GM12878 (cell line): ENCODE results near the gene NPAS3. TPM values are rescaled to one million over a fixed set of nuclear protein-coding genes. Genes with fewer than 3 reads are reported as not detected.

Experiments used
- ATAC-seq: fragments of 200-7000 bp; cut with Tn5 transposase; 3 replicates; pipeline ENCODE4 v1.9.1; 2020; ENCODE audit warnings: mild to moderate bottlenecking, moderate library complexity
- BruUV-seq: library from RNA; stranded (reverse); fragments of 400-500 nt; replicated peaks from 2 replicates; lab custom pipeline; 2021; lab: Mats Ljungman, UMichigan
- CTCF ChIA-PET: fragments of 300-600 bp; sonication (Branson Sonifier 250); formaldehyde crosslinking; extraction: SDS; loops from one replicate; lab custom pipeline; 2021; ENCODE audit warnings: inconsistent platforms; lab: Yijun Ruan, JAX
- POLR2A ChIA-PET: fragments of 350-600 bp; formaldehyde crosslinking; extraction: SDS; loops from one replicate; lab custom pipeline; 2021; ENCODE audit warnings: inconsistent platforms; lab: Charles Lee
- RAD21 ChIA-PET: fragments of 300-600 bp; sonication (Branson Sonifier 250); formaldehyde crosslinking; loops from one replicate; lab custom pipeline; 2023; ENCODE audit warnings: antibody characterized with exemption; ENCODE audit not compliant: unreplicated experiment; lab: Charles Lee
- SMC1A ChIA-PET: fragments of 300-600 bp; sonication (Branson Sonifier 250); formaldehyde crosslinking; loops from one replicate; lab custom pipeline; 2023; ENCODE audit not compliant: unreplicated experiment, uncharacterized antibody; lab: Charles Lee
- DNase-seq: peaks from one replicate; pipeline ENCODE4 v3.0.0-alpha.2; 2011; ENCODE audit warnings: low read depth, low spot score
- FAIRE-seq: peaks from 3 replicates; lab custom pipeline; 2011; peaks lifted over from hg19 to GRCh38; lab: Jason Lieb, UNC
- H2AFZ ChIP-seq: 2 replicates; pipeline ENCODE4 v1.6.0; 2011; ENCODE audit warnings: low read depth, low read length, control low read depth; ENCODE audit not compliant: control insufficient read depth
- H3K27ac ChIP-seq: 2 replicates; pipeline ENCODE4 v1.5.1; 2011; ENCODE audit warnings: control low read depth; ENCODE audit not compliant: control insufficient read depth, insufficient read depth
- H3K27me3 ChIP-seq, 2 experiments: replicated peaks in 1 of 2; 2 replicates each; pipeline versions ENCODE4 v1.6.0 to v1.6.1; 2011; ENCODE audit warnings: low read length in 1 of 2; ENCODE audit not compliant: control insufficient read depth in 2 of 2, insufficient read depth in 2 of 2
- H3K36me3 ChIP-seq, 2 experiments: 2 replicates each; pipeline ENCODE4 v1.5.1; 2011; ENCODE audit warnings: low read length in 1 of 2; ENCODE audit not compliant: control insufficient read depth in 2 of 2, insufficient read depth in 2 of 2
- H3K4me1 ChIP-seq: 2 replicates; pipeline ENCODE4 v1.6.1; 2011; ENCODE audit warnings: mild to moderate bottlenecking, low read length, moderate library complexity, mixed read lengths; ENCODE audit not compliant: control insufficient read depth, insufficient read depth
- H3K4me2 ChIP-seq: 2 replicates; pipeline ENCODE4 v1.6.0; 2011; ENCODE audit warnings: control low read depth; ENCODE audit not compliant: control insufficient read depth, insufficient read depth
- H3K4me3 ChIP-seq: fragments of 200-600 bp; sonication (generic); 2 replicates; pipeline ENCODE4 v1.5.1; 2016
- H3K79me2 ChIP-seq: 2 replicates; pipeline ENCODE4 v1.6.0; 2011; ENCODE audit warnings: low read length; ENCODE audit not compliant: control insufficient read depth, insufficient read depth
- H3K9ac ChIP-seq: 2 replicates; pipeline ENCODE4 v1.8.0; 2011; ENCODE audit warnings: low read length, control low read depth, mixed read lengths; ENCODE audit not compliant: control insufficient read depth, insufficient read depth
- H3K9me3 ChIP-seq: replicated peaks from 3 replicates; pipeline ENCODE4 v1.5.1; 2011; ENCODE audit warnings: mild to moderate bottlenecking, low read length; ENCODE audit not compliant: control insufficient read depth, insufficient read depth
- H4K20me1 ChIP-seq: 2 replicates; pipeline ENCODE4 v1.6.0; 2011; ENCODE audit not compliant: control insufficient read depth, insufficient read depth
- ATF7 ChIP-seq: fragments of 450-650 bp; IDR thresholded peaks from 2 replicates; pipeline ENCODE4 v1.6.1; 2016; ENCODE audit warnings: low read depth, mild to moderate bottlenecking
- CHD4 ChIP-seq: fragments of 200-600 bp; sonication (generic); IDR thresholded peaks from 2 replicates; pipeline ENCODE4 v1.6.1; 2016; ENCODE audit warnings: mild to moderate bottlenecking
- FOXM1 ChIP-seq: IDR thresholded peaks from 2 replicates; pipeline ENCODE4 v1.6.1; 2012; ENCODE audit warnings: low read depth, mild to moderate bottlenecking, inconsistent platforms, low read length, moderate library complexity
- HCFC1 ChIP-seq: fragments of 150-350 bp; IDR thresholded peaks from 2 replicates; pipeline ENCODE4 v1.6.1; 2014; ENCODE audit warnings: low read length
- RAD21 ChIP-seq: IDR thresholded peaks from 2 replicates; pipeline ENCODE4 v1.6.1; 2011; ENCODE audit warnings: mild to moderate bottlenecking, low read depth, low read length, moderate library complexity; ENCODE audit not compliant: insufficient read depth
- RAD51 ChIP-seq: fragments of 450-650 bp; IDR thresholded peaks from 2 replicates; pipeline ENCODE4 v1.6.1; 2016; ENCODE audit warnings: moderate library complexity, mild to moderate bottlenecking, inconsistent platforms
- SMC3 ChIP-seq: IDR thresholded peaks from 2 replicates; pipeline ENCODE4 v1.6.1; 2011; ENCODE audit warnings: low read length, improper control_type of control experiment, borderline replicate concordance
- STAT3 ChIP-seq: IDR thresholded peaks from 2 replicates; pipeline ENCODE4 v1.6.1; 2011; ENCODE audit warnings: low read depth, low read length, improper control_type of control experiment
- TAF1 ChIP-seq: IDR thresholded peaks from 2 replicates; pipeline ENCODE4 v1.6.1; 2011; ENCODE audit warnings: mild to moderate bottlenecking, low read depth, low read length, borderline replicate concordance
- TCF12 ChIP-seq: IDR thresholded peaks from 2 replicates; pipeline ENCODE4 v1.6.1; 2011; ENCODE audit warnings: low read depth, mild to moderate bottlenecking, low read length
- TCF7 ChIP-seq: IDR thresholded peaks from 2 replicates; pipeline ENCODE4 v1.6.1; 2014; ENCODE audit warnings: antibody characterized with exemption, borderline replicate concordance
- ZBED1 ChIP-seq: IDR thresholded peaks from 2 replicates; pipeline ENCODE4 v1.6.1; 2016; ENCODE audit warnings: borderline replicate concordance
- ZNF207 ChIP-seq: fragments of 450-650 bp; IDR thresholded peaks from 2 replicates; pipeline ENCODE4 v1.6.1; 2014; ENCODE audit warnings: antibody characterized with exemption, mild to moderate bottlenecking, borderline replicate concordance
- ZNF217 ChIP-seq: fragments of 450-650 bp; IDR thresholded peaks from 2 replicates; pipeline ENCODE4 v1.6.1; 2017; ENCODE audit warnings: antibody characterized with exemption, mild to moderate bottlenecking
- WGBS: methylation state at CpG from one replicate; pipeline ENCODE4 v1.1.6; 2016; ENCODE audit warnings: low lambda C conversion rate; ENCODE audit not compliant: insufficient replicate concordance, insufficient coverage; ENCODE audit errors: missing lambda C conversion rate; 5-methylcytosine and 5-hydroxymethylcytosine counted together
- in situ Hi-C: fragments of 300-500 bp; cut with MboI; formaldehyde crosslinking; loops from 9 replicates; pipeline ENCODE4 v1.14.3; 2018; ENCODE audit warnings: mixed read lengths
- intact Hi-C: fragments of 100-400 bp; cut with micrococcal nuclease; formaldehyde crosslinking; loops from one replicate; pipeline ENCODE4 v1.14.2; 2022; ENCODE audit not compliant: unreplicated experiment
- polyA plus RNA-seq, 11 experiments: library from polyadenylated mRNA; depleted of rRNA in 4 of 11; unstranded in 6 of 11; stranded (reverse) in 5 of 11; fragments of >200 nt; fragmentation: Nextera tagmentation in 4 of 11; fragmentation: Illumina TruSeq in 1 of 11; extraction: Ambion mirVana in 4 of 11; extraction: Trizol in 1 of 11; gene quantifications; 1 replicate in 1 of 11; 2 replicates in 10 of 11; pipeline versions ENCODE4 v1.2.1 to v1.2.3, GENCODE V29; 2011 to 2016; ENCODE audit warnings: inconsistent platforms in 2 of 11, missing spikeins in 2 of 11, low read depth in 1 of 11
- total RNA-seq, 4 experiments: library from RNA; depleted of rRNA in 3 of 4; stranded (reverse); fragments of >200 nt in 3 of 4; fragmentation: Illumina TruSeq in 1 of 4; extraction: Trizol in 1 of 4; gene quantifications; 2 replicates each; pipeline versions ENCODE4 v1.2.1 to v1.2.3, GENCODE V29; 2013 to 2021
- TF ChIP-seq, protein P1 (sequence below), 3 experiments: IDR thresholded peaks in 2 of 3; conservative IDR thresholded peaks in 1 of 3; 2 replicates each; pipeline ENCODE4 v1.5.1; 2011; ENCODE audit warnings: low read depth in 3 of 3, low read length in 3 of 3, mild to moderate bottlenecking in 3 of 3, control low read depth in 2 of 3, moderate library complexity in 2 of 3, inconsistent platforms in 1 of 3, mixed read lengths in 1 of 3; ENCODE audit not compliant: control insufficient read depth in 2 of 3, insufficient read depth in 1 of 3; ENCODE audit errors: extremely low read depth in 1 of 3
- TF ChIP-seq, protein P2 (sequence below): fragments of 150-350 bp; IDR thresholded peaks from 2 replicates; pipeline ENCODE4 v1.6.1; 2016; ENCODE audit warnings: low read depth, low read length
- TF ChIP-seq, protein P3 (sequence below): IDR thresholded peaks from 2 replicates; pipeline ENCODE4 v1.6.1; 2011; ENCODE audit warnings: mild to moderate bottlenecking, low read depth, low read length, moderate library complexity; ENCODE audit not compliant: insufficient replicate concordance

Gene NPAS3
- total and polyA plus RNA-seq, 10 of the 15 experiments (the other 5 are each of a cell fraction or from before 2014, with no cell fraction given) = under 0.01 to 2.7 (median 0.03) TPM; not detected in 6

DNA sequence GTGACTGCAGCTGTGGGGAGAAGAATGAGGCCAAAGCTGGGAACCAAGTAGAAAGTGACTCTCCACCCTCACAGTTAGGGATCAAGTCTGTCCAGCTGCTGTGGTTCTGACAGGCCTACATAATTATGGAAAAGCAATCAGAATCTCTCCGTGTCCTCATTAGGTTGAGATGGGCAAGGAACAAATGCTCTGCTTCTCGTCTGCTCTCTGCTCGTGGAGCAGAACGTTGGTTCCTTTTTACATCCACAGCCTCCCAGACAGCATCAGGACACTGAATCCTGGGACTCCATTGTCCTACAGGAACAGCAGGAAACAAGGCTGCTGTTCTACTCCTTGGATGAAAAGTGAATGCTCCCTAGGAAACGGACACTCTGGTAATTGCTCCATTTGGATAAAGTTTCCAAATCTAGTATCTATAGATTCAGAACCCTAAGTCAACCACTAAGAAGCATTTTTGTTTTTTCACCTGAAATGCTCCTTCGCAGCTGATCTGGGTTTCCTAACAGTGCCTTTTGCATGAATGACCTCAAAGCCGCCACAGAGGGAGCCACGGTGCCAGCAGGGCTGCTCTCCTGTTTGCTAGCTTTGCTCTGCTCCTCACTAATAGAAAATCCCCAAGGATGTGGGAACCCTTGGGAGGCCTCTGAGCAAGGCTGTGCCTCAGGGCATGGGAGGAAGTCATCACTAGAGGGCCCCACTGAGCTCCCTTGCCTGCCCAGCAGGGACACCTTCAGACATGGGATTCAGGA lies 910.2 kb downstream of the NPAS3 start (continued):
- TF ChIP-seq, protein P1, sequence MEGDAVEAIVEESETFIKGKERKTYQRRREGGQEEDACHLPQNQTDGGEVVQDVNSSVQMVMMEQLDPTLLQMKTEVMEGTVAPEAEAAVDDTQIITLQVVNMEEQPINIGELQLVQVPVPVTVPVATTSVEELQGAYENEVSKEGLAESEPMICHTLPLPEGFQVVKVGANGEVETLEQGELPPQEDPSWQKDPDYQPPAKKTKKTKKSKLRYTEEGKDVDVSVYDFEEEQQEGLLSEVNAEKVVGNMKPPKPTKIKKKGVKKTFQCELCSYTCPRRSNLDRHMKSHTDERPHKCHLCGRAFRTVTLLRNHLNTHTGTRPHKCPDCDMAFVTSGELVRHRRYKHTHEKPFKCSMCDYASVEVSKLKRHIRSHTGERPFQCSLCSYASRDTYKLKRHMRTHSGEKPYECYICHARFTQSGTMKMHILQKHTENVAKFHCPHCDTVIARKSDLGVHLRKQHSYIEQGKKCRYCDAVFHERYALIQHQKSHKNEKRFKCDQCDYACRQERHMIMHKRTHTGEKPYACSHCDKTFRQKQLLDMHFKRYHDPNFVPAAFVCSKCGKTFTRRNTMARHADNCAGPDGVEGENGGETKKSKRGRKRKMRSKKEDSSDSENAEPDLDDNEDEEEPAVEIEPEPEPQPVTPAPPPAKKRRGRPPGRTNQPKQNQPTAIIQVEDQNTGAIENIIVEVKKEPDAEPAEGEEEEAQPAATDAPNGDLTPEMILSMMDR (IDR thresholded peaks at IDR 0.05 in 2 of 3, conservative IDR thresholded peaks at IDR 0.05 in 1 of 3; ENCODE audit: control insufficient read depth in 2 of 3, extremely low read depth in 1 of 3, insufficient read depth in 1 of 3, low read depth in 3 of 3, low read length in 3 of 3) = peak; percentile 57 to 74 (median 68)
- peak; percentile 71 for TF ChIP-seq RAD21
- TF ChIP-seq ATF7 = no peak
- no peak for TF ChIP-seq STAT3

DNA sequence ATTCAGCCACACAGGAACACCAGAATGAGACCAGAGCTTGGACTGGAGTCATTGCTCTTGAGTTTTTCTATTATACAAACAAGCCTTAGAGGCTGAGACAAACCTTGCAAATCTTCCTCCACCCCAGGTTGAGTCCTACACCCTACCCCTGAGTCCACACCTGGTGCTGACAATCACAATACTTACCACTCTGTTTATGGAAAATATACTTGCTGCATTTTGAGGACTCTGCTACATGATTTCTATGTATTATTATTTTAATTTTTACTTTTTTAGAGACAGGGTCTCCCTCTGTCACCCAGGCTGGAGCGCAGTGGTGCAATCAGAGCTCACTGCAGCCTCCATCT lies 910.7 kb downstream of the NPAS3 start:
- intact Hi-C loops = loop anchor here (1.0 to 10.0 kb wide), 3 partner anchors 105 to 379 kb away; partner anchors contain the start of gene EGLN3
- no TSS peak for BruUV-seq
- TF ChIP-seq ZNF217 (no peak), TCF12 (no peak), TAF1 (no peak), HCFC1 (no peak), ZBED1 (no peak), FOXM1 (no peak), ZNF207 (no peak), RAD51 (no peak), TCF7 (no peak), SMC3 (no peak), CHD4 (no peak)
- TF ChIP-seq, protein P2, sequence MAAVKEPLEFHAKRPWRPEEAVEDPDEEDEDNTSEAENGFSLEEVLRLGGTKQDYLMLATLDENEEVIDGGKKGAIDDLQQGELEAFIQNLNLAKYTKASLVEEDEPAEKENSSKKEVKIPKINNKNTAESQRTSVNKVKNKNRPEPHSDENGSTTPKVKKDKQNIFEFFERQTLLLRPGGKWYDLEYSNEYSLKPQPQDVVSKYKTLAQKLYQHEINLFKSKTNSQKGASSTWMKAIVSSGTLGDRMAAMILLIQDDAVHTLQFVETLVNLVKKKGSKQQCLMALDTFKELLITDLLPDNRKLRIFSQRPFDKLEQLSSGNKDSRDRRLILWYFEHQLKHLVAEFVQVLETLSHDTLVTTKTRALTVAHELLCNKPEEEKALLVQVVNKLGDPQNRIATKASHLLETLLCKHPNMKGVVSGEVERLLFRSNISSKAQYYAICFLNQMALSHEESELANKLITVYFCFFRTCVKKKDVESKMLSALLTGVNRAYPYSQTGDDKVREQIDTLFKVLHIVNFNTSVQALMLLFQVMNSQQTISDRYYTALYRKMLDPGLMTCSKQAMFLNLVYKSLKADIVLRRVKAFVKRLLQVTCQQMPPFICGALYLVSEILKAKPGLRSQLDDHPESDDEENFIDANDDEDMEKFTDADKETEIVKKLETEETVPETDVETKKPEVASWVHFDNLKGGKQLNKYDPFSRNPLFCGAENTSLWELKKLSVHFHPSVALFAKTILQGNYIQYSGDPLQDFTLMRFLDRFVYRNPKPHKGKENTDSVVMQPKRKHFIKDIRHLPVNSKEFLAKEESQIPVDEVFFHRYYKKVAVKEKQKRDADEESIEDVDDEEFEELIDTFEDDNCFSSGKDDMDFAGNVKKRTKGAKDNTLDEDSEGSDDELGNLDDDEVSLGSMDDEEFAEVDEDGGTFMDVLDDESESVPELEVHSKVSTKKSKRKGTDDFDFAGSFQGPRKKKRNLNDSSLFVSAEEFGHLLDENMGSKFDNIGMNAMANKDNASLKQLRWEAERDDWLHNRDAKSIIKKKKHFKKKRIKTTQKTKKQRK = no peak
- TF ChIP-seq, protein P3, sequence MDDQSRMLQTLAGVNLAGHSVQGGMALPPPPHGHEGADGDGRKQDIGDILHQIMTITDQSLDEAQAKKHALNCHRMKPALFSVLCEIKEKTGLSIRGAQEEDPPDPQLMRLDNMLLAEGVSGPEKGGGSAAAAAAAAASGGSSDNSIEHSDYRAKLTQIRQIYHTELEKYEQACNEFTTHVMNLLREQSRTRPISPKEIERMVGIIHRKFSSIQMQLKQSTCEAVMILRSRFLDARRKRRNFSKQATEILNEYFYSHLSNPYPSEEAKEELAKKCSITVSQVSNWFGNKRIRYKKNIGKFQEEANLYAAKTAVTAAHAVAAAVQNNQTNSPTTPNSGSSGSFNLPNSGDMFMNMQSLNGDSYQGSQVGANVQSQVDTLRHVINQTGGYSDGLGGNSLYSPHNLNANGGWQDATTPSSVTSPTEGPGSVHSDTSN = no peak

More for the DNA sequence above, 910.7 kb downstream of the NPAS3 start:
- no peaks in the 10 kb centered on the region for H3K36me3 ChIP-seq
- in situ Hi-C loops = no loop called here
- WGBS = 36% methylated on average over 1 of the region's 1 CpG
- no peaks in the 10 kb centered on the region for H3K27me3 ChIP-seq
- no peak overlapping the region for H3K4me3 ChIP-seq
- CTCF ChIA-PET = interaction anchor here (0.8 to 21.4 kb wide), 39 partner anchors 9 to 480 kb away, joined by 3 to 809 read pairs (median 6); no protein-coding TSS in a partner anchor
- H3K4me1 ChIP-seq = no peaks in the 10 kb centered on the region
- H3K79me2 ChIP-seq = no peaks in the 10 kb centered on the region
- RAD21 ChIA-PET = interaction anchor here (0.6 to 19.1 kb wide), 24 partner anchors 9 to 451 kb away, joined by 3 to 466 read pairs (median 6); no protein-coding TSS in a partner anchor
- no peak overlapping the region for H3K27ac ChIP-seq
- SMC1A ChIA-PET = interaction anchor here (0.6 to 17.6 kb wide), 28 partner anchors 8 to 1273 kb away, joined by 3 to 668 read pairs (median 4); no protein-coding TSS in a partner anchor
- H4K20me1 ChIP-seq = no peaks in the 10 kb centered on the region
- no peak overlapping the region for H3K9ac ChIP-seq
- peak; percentile 34 for ATAC-seq
- no peak for DNase-seq
- no peak for FAIRE-seq
- no peaks in the 10 kb centered on the region for H3K9me3 ChIP-seq
- POLR2A ChIA-PET = interaction anchor here (0.6 to 1.4 kb wide), 2 partner anchors 82 to 98 kb away, joined by 4 to 5 read pairs; no protein-coding TSS in a partner anchor
- no peak overlapping the region for H3K4me2 ChIP-seq
- no peak overlapping the region for H2AFZ ChIP-seq
